ENCODE data around the gene SF3A2.

DNA sequence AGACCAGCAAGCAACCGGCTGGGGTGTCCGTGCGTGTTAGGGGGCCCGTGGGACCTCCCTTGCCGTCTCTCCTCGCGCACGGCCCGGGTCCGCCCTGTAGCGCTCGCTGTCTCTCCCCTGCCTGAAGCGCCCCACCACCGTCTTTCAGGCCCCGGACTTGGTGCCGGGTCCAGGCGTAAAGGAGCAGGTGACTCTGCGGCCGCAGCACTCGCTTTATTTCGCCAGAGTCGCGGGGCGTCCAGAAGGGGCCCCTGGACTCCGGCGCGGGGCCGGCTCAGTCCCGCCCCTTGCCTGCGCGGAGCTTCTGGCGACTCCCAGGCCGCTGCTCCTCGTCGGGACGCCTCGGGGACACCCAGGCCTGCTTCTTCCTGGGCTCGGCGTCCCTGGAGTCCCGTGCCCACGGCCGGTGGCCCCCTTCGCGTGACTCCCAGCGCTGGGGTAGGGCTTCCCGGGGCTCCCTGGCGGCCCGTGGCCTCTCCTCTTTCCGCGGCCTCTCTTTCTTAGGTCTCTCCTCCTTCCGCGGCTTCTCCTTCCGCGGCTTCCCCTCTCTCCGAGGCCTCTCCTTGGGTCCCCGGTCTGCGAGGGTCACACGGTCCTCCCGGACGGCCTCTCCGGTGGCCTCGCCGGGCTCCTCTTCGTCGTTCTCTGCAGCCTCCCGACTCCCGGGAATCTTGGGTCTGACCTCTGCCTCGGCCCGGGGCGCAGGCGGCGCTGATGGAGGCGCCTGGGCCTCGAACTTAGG is 15.6 kb downstream of the SF3A2 start:
- TF ChIP-seq, protein P1, sequence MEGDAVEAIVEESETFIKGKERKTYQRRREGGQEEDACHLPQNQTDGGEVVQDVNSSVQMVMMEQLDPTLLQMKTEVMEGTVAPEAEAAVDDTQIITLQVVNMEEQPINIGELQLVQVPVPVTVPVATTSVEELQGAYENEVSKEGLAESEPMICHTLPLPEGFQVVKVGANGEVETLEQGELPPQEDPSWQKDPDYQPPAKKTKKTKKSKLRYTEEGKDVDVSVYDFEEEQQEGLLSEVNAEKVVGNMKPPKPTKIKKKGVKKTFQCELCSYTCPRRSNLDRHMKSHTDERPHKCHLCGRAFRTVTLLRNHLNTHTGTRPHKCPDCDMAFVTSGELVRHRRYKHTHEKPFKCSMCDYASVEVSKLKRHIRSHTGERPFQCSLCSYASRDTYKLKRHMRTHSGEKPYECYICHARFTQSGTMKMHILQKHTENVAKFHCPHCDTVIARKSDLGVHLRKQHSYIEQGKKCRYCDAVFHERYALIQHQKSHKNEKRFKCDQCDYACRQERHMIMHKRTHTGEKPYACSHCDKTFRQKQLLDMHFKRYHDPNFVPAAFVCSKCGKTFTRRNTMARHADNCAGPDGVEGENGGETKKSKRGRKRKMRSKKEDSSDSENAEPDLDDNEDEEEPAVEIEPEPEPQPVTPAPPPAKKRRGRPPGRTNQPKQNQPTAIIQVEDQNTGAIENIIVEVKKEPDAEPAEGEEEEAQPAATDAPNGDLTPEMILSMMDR (IDR thresholded peaks at IDR 0.05; ENCODE audit: insufficient read depth, low read length, poor library complexity, severe bottlenecking), result no peak
- TF ChIP-seq EZH2phosphoT487 (conservative IDR thresholded peaks at IDR 0.05; ENCODE audit: low read length), result no peak

All from SU-DHL-6 (cell line).